GM21529 (cell line): ENCODE results near the gene FLNC.

Experiments
- ATAC-seq: cut with Tn5 transposase; IDR thresholded peaks from one replicate; pipeline ENCODE4 v1.9.1; 2021; ENCODE audit not compliant: unreplicated experiment

FLNC gene

DNA sequence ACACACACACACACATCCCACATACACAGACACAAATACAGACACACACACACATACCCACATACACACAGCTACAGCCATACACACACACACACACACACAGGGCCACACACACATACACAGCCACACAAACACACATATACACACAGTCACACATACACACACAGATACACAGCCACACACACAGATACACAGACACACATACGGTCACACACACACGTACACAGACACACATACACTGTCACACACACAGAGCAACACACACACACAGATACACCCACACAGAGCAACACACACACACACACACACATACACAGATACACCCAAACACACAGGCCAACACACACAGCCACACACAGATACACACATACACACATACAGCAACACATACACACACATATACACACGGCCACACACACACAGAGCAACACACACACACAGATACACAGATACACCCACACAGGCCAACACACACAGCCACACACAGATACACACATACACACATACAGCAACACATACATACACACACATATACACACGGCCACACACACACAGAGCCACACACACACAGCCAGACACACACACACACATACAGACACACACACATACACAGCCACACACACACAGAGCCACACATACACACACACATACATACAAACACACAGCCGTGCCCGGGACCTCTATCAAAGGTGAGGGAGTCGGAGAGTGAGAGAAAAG is 58.0 kb downstream of the FLNC start:
- no peak for ATAC-seq

DNA sequence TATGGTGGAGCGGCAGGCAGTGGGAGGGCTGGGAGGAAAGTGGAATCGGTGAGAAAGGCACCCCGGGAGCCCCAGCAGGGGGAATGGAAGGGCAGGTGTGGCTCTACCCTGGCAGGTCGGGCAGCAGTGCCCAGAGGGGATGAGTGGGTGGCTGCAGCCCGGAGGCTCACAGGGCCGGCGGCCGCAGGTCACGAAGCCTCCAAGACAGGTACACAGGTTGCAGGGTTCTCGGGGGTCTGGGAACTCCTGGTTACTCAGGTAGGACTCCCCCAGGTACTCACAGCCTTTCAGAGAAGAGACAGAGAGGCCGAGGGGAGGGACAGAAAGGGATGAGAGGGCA is 58.5 kb downstream of the FLNC start:
- ATAC-seq, result no peak

DNA sequence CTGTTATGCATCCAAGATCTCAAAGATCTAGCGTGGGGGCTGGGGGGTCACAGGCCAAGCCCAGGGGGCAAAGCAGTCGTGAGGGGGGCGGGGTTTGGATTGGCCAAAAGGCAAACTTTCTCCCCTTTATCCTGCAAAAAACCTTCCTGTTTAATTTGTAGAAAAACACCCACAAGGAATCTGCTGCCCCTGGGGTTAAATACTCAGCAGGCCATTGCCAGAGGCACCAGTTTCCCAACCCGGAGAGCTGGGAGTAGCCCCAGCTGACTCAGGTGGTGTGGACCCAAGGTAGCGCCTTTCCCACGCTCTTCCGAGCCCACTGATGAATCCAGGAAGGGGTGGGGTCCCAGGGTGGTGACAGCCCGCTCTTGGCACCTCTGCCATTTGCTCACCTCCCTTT is 58.9 kb downstream of the FLNC start:
- ATAC-seq, result no peak

DNA sequence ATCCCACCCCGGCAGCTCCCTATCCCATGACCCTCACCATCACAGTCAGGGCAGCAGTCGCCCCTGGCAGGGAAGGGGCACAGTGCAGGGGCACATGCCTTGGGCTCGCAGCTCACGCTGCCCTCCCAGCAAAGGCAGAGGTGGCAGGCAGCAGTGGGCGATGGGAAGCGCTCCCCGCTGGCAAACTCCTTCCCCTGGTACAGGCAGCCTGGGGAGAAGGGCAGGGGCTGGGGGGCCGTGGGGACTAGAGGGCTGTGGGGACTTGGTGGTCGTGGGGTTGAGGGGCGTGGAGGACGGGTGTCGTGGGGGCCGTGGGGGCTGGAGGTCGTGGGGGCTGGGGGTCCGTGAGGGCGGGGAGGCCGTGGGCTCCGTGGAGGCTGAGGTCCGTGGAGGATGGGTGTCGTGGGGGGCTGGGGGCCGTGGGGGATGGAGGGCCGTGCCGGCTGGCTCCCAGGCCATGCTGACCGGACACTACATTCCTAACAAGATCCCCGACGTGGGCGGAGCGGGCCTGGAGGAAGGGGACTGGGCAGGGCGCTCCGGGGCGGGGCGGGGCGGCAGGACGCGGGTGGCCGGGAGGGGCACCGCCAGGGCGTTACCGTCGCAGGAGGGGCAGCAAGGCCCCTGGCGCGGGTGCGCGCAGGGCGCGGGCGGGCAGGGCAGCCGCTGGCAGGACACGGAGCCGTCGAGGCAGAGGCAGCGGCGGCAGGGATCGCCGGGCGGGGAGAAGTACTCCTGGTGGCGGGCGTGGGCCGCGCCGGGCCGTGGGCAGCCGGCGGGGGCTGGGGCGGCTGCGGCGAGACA is 60.3 kb downstream of the FLNC start:
- ATAC-seq, result no peak

DNA sequence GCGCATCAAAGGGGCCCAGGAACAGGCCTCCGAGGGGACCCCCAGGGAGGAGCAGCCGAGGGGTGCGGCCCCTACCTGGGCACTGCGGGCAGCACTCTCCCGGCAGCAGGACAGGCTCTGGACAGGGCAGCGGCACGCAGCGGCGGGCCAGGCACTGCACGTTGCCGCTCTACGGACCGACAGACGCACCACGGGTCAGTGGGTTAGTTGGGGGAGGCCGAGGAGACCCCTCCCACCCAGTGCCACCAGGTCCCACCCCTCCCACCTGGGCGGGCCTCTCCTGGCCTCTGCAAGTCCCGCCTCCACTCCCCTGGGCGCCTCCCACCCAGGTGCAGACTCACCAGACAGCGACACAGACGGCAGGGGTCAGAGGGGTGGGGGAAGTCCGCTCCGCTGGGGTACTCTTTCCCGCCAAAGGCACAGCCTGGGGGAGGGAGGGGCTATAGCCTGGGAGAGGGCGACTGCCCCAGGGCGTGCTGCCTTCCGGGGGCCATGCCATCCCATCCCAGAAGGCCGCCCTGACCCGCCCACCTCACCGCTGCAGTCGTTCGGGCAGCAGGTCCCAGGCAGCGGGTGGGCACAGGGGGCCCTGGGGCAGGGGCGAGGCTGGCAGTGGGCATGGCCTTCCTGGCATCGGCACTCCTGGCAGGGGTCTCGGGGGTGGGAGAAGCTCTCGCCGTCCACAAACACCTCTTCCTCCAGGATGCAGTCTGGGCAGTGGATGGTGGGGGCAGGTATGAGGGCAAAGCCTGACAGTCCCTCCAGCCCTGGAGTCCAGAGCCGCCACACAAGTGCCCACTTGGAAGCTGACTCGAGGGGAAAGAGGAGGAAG is 61.1 kb downstream of the FLNC start:
- no peak for ATAC-seq

DNA sequence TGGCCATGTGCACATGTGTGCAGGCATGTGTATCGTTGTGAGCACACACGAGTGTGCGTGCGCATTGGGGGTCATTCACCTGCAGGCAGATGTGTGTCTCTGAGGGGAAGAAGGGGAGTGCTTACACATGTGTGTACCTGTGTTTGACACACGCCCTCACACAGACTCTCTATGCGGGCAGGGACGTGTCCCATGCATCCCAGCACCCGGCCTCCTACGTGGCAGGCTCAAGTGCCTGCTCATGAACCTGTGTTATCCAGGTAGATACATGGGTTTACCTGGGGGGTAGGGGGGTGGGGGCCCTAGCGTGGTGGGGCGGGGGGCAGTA is 61.7 kb downstream of the FLNC start:
- no peak for ATAC-seq

DNA sequence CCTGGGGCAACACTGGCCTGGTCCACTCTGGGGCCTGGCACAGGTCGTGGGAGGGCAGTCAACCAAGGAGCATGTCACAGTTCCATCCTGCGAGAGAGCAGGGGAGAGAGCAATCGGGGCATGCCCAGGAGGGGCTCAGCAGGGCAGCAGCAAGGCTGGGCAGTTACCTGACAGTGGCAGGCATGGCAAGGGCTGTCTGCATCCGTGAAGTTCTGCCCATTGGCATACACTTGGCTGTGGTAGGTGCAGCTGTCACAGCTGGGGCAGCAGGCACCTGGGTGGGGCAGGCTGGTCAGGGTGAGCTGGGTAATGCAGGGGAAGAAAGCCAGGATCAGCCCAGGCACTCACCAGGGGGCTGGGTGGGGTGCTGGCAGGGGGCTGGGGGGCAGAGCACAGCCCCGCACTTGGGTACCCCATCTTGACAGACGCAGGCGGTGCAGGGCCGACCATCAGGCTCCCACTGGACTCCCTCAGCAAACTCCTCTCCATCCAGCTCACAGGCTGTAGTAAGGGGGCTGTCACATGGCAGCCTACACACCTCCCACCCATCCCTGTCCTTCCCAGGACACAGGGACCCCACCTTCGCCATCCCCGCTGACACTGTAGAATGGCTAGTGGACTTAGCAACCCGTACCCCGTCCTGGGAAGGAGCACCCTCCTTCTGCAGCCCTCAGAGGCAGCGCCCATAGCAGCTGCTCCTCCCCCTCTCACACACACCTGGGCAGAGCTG is 62.5 kb downstream of the FLNC start:
- no peak for ATAC-seq

DNA sequence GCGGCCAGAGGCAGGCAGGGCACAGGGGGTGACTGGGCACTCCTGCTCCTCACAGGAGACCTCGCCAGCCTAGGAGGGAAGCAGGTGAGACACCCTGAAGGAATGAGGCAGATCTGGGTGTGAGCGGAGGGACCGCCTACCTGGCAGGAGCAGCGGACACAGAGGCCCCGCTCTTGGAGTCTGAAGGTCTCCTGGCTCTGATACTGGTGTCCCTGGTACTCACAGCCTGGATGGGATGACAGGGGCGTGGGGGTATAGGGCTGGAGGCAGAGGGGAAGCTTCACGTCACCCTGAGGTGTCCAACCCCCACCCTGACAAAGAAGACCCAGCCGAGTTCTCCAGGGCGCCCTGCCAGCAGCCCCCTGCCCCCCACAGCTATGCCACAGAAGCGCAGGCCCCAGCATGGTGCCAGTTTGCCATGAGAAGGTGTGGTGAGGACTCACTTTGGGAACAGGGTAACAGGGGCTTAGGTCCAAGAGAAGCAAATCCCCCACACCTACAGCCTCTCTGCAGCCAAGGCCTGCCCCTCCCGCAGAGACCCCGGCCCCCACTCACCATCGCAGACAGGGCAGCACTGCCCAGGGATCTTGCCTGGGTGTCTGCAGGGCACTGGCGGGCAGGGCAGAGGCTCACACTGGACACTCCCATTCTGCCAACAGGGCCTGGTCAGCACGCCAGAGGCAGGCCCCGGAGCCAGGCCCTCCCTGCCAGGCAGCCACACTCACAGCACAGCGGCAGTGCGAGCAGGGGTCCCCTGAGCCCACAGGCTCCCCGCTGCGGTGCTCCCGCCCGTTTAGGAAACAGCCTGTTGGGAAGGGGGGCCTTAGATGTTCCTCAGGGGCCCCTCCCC is 63.3 kb downstream of the FLNC start:
- ATAC-seq, result no peak

DNA sequence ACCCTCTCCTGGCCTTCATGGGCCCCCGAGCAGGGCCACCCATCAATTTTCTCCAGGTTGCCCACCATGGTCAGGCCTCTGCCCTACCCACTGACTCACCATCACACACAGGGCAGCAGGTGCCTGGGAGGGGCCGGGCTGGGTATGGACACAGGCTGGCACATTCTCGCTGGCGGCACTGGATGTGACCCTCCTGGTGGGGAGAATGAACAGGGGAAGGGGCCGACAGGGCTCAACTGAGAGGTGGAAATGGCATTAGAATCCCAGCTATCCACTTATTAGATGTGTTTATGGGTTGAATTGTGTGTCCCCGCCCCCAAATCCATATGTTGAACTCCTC is 63.9 kb downstream of the FLNC start:
- ATAC-seq, result no peak

DNA sequence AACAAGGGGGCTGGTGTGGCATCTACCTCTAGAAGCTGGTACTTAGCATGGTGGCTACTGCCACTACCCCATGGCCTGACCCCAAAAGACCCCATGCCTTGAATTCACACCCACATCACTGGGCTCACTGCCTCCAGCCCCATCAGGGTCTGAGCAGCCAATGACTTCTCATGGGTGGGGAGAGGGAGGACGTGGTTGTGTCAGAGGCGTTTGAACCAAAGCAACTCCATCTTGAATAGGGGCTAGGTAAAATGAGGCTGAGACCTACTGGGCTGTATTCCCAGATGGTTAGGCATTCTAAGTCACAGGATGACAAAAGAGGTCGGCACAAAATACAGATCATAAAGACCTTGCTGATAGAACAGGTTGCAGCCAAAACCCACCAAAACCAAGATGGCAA is 65.1 kb downstream of the FLNC start:
- no peak for ATAC-seq

DNA sequence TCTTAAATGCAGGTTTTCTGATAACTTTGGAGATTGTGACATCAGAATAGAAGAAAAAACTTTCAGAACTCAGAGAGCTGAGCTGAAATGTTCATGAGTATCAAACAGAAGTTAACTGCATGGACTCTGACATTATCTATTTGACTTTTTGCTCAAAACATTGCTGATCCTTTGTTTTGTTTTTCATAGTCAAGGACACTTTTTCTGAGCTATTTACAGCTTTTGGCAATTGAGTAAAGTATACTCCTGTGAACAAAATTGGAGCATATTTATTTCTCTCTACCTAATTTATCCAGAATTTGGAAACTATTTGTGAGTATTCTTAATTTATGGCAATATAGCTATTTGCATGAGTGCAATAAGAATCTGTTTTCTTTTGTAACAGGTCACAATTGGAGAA is 69.2 kb downstream of the FLNC start:
- ATAC-seq, result no peak

DNA sequence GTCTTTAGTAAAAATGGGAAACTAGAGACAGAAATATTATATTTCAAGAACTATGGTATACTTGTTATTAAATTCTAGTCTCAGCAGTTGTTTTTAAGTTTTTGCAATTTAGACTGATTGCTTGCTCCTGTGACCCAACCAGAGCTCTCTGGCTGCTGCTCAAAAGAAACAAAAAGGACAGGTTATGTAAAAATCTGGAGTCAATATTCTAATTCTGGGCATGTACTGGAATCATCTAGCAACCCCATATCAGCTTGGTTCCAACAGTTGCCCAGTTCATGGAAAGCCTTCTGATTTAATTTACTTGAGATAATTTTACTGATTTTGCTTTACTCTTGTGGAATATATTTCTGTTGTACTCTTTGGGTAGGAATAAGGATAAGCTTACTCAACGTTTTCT is 70.0 kb downstream of the FLNC start:
- ATAC-seq, result no peak

DNA sequence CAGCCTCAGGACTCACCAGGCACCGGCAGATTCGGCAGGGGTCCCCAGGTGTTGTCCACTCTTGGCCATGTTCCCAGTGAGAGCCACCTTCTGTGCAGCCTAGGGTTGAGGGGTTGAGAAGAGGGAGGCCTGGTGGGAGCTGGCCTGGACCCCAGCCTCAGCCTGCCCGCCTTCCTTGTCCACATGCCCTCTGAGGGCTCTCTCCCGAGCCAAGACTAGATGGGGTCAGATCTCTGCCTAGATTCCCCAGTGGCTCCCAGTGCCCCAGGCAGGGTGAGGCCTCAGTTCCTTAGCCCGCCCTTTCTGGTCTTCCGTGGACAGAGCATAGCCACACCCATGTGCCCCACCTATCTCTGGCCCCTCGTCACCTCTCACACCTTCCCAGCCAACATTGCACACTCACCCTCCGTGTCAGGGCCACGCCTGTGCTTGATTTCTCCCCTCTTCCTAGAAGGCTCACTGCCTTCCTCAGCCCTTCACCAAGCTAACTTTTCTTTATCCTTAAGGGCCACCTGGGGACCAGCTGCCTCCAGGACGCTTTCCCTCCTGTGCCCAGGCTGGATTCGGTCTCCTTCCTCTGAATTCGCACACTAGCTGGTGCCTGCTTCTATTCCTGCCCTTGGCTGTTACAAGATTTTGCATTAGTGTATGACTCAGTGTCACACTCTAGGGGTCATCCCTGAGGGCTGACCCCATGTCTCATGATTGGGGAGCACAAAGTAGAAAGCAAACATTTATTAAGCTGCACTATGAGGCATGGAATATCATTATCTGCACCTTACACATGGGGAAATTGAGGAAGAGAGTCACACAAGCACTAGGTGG is 72.8 kb downstream of the FLNC start:
- no peak for ATAC-seq

DNA sequence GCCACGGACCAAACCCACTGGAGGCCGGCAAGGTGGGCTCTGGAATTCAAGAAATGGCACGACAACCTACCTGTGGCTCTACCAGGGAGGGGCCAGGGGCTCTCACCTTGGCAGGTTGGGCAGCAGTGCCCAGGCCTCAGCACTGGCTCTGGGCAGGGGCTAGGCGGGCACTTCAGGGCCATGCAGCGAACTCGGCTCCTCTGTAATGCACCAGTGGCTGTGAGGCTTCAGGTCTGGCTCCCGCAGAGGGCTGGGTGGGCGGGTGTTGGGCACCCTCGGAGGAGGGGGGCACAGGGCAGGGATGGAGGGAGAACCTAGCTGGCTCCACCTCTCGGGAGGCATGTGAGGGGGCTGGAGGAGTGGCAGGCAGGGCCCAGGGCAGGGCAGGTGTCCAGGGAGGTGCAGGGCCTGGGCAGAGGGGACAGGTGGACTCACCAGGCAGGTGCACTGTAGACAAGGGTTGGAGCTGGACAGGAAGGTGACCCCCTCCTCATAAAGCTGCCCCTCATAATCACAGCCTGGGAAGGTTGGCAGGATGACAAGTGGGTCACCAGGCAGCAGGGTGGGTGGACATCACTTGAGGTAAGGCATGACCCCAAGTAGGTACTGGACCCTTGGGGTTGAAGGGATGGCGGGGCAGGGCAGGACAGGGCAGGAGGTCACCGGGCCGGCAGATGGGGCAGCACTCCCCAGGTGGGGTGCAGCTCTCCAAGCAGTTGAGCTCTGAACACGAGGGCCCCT is 73.6 kb downstream of the FLNC start:
- ATAC-seq, result no peak

DNA sequence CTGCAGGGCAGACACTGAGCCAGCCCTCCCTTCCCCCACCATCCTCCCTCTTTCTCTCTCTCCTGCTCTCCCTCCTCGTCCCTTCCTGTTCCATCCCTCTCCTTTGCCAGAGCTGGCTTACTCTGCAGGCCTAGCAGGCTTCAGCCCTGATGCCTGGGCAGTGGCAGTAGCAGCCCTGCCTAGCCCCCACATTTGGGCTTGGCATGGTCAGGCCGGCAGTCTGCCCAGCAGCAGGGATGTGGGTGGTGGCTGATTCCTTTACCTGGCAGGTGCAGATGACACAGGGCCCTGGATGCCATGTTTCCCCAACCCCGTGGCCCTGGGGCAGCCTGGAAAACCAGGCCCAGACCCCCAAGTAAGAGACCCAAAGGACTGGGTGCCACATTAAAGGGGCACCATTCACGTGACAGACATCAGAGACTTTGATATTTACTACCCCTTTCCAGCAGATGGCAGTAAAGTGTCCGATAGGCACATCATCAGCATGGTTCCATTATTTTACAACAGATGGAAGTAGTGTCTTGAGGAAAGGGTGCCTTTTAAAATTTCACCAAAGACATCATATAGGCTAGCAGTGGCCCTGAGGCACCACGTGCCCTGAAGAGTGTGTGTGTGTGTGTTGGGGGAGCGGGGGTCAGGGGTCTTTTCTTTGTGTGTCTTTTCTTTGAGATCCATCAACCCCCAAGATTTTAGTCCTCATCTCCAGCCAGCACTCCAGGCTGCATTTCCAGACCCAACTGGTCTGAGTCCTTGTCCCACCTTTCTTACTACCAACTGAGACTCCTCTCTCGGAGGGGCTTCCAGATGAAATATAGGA is 74.4 kb downstream of the FLNC start:
- ATAC-seq, result no peak

DNA sequence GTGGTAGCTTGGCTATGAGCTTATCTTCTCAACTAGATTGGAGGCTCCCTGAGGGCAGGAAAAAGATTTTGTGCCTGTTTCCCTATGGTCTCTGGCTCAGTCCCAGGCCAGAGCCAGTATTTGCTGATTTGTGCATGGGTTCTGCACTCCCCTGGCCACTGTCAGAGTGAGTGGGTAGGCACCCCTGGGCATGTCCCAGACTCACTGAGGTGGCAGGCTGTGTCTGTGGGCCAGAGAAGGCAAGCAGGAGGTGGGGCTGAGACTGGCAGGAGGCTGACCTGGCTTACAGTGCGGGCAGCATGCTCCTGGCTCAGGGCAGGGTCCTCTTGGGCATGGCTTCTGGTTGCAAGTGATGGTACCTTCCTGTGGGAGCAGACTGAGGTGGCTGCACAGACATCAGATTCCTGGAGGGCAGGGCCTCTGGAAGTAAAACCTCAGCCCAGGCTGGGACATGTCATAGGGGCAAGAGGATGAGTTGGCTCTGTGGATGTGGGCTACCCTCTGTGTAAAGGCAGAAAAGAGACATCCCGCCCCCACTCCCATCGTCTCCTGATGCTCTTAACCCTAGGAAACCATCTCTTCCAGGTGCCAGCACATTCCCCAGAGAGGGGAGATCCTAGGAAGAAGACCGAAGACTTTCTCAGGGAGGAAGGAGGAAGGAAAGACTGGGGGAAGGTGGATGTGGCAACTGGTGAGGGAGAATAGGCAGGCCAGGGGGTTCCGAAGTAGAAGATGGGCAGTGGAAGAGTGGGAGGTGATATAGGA is 76.0 kb downstream of the FLNC start:
- no peak for ATAC-seq

DNA sequence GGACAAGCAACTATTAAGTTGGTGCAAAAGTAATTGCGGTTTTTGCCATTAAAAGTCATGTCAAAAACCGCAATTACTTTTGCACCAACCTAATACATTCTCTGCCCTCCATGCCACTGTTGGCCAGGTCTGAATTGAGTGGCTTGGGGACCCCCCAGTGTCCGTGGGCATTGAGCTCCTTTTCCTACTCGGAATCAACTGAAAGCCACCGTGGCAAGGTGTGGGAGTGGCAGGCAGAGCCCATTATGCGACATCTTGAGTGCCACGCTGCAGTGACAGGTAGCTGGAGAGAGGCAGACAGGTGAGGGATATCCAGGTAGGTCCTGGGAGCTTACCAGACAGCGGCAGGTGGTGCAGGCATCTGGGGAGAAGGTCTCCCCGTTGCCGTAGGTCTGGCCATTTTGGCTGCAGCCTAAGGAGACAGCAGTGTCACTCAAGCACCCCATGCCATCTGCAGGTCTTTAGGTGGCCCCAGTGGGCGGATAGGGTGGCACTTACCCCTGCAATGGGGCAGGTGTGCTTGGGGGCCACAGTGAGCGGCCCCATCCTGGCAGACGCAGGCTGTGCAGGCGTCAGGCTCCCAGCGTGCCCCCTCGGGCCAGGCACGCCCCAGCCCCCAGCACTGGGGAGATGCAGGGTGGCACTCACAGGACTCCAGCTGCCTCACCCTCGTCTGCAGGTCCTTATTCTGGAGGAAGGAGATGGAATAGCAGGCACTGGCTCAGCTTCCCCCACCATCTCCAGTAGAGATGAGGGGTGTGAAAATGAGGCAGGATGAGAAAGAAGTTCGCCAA is 76.8 kb downstream of the FLNC start:
- ATAC-seq, result no peak
